OCI-M1 (cell line): ENCODE results near the gene BMX.

Experiments used
- DNase-seq: peaks from one replicate; lab custom pipeline; 2025; lab: John Stamatoyannopoulos, UW

The BMX gene

GRCh38 chrX:15570145-15570544 is 69.5 kb downstream of the BMX start:
- DNase-seq, result no peak

GRCh38 chrX:15574017-15574416 is 73.4 kb downstream of the BMX start:
- no peak for DNase-seq

- no peak for DNase-seq
Measured at GRCh38 chrX:15576019-15576418, 75.4 kb downstream of the BMX start.

GRCh38 chrX:15579778-15580747 is 79.5 kb downstream of the BMX start:
- DNase-seq, result peak; percentile 85

GRCh38 chrX:15594371-15594770 is 93.8 kb downstream of the BMX start:
- no peak for DNase-seq

GRCh38 chrX:15598026-15598425 is 97.4 kb downstream of the BMX start:
- no peak for DNase-seq

GRCh38 chrX:15599461-15599860 is 98.9 kb downstream of the BMX start:
- no peak for DNase-seq

GRCh38 chrX:15600049-15600448 is 99.4 kb downstream of the BMX start:
- DNase-seq, result no peak

- DNase-seq, result peak; percentile 23
Measured at GRCh38 chrX:15600745-15601144, 100.1 kb downstream of the BMX start, which contains the start of gene ACE2. Gene ACE2, minus strand, starts transcription at chrX:15600960. Its CDS starts 49 bp downstream, at chrX:15600911.

GRCh38 chrX:15601932-15602331 is 101.3 kb downstream of the BMX start:
- no peak for DNase-seq

- no peak for DNase-seq
Measured at GRCh38 chrX:15602761-15603160, 102.2 kb downstream of the BMX start.

- DNase-seq, result no peak
Measured at GRCh38 chrX:15605226-15605625, 104.6 kb downstream of the BMX start.
